Measurements from ENCODE around the gene NLN.

NLN gene

DNA sequence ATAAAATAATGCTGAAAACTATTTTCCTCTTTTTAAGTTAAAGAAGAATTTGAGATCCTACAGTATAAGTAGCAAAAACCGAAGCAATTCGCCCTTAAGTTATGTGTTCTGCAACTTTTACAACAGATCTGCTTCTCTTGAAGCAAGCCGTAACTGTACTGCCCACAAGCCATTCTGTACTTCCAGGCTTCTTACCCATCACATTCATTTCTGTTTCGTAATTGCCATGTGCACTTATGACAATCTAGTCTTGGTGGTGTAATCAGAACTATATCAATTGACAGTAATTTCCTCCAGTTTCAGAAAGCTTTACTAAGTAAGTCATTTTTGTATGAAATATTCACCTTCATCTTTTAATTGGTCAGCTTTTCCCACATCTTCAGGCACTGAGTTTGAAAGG is 13.9 kb upstream of the NLN start:
- H3K4me1 ChIP-seq (ENCODE audit: control insufficient read depth, insufficient read depth, low read length): no peaks in the 10 kb centered on the region
- H3K36me3 ChIP-seq (ENCODE audit: control insufficient read depth in 2 of 2, insufficient read depth in 1 of 2, low read length in 2 of 2): peaks cover 44 to 53% of the 10 kb centered on the region in 2 experiments
- H3K27ac ChIP-seq (ENCODE audit: extremely low read depth, low read depth, low read length): no peak overlapping the region
- ChIA-PET POLR2A (interaction anchor here (1.1 kb wide), 1 partner anchor 13 kb away, joined by 3 read pairs; the partner anchor contains the start of genes NLN and SGTB), CTCF (no interaction called here)
- TF ChIP-seq, protein P1, sequence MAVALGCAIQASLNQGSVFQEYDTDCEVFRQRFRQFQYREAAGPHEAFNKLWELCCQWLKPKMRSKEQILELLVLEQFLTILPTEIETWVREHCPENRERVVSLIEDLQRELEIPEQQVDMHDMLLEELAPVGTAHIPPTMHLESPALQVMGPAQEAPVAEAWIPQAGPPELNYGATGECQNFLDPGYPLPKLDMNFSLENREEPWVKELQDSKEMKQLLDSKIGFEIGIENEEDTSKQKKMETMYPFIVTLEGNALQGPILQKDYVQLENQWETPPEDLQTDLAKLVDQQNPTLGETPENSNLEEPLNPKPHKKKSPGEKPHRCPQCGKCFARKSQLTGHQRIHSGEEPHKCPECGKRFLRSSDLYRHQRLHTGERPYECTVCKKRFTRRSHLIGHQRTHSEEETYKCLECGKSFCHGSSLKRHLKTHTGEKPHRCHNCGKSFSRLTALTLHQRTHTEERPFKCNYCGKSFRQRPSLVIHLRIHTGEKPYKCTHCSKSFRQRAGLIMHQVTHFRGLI (tag by site-specific recombination; IDR thresholded peaks at IDR 0.05): no peak
- TF ChIP-seq ZNF354C (tag by site-specific recombination; IDR thresholded peaks at IDR 0.05; ENCODE audit: borderline replicate concordance, low read depth): no peak
- no peak for TF ChIP-seq ZNF629 (tag by site-specific recombination; IDR thresholded peaks at IDR 0.05)
- TF ChIP-seq ZNF76 (tag by site-specific recombination; IDR thresholded peaks at IDR 0.05; ENCODE audit: borderline replicate concordance, low read depth): no peak
- no peak for TF ChIP-seq ZNF19 (tag by site-specific recombination; IDR thresholded peaks at IDR 0.05; ENCODE audit: low read depth)
- no peak for TF ChIP-seq ZNF623 (tag by site-specific recombination; IDR thresholded peaks at IDR 0.05)
- TF ChIP-seq WT1 (tag by site-specific recombination; IDR thresholded peaks at IDR 0.05): no peak
- no peak for TF ChIP-seq FEZF1 (tag by site-specific recombination; IDR thresholded peaks at IDR 0.05)
- TF ChIP-seq ZNF391 (tag by site-specific recombination; IDR thresholded peaks at IDR 0.05; ENCODE audit: borderline replicate concordance, low read depth): no peak
- TF ChIP-seq, protein P2, sequence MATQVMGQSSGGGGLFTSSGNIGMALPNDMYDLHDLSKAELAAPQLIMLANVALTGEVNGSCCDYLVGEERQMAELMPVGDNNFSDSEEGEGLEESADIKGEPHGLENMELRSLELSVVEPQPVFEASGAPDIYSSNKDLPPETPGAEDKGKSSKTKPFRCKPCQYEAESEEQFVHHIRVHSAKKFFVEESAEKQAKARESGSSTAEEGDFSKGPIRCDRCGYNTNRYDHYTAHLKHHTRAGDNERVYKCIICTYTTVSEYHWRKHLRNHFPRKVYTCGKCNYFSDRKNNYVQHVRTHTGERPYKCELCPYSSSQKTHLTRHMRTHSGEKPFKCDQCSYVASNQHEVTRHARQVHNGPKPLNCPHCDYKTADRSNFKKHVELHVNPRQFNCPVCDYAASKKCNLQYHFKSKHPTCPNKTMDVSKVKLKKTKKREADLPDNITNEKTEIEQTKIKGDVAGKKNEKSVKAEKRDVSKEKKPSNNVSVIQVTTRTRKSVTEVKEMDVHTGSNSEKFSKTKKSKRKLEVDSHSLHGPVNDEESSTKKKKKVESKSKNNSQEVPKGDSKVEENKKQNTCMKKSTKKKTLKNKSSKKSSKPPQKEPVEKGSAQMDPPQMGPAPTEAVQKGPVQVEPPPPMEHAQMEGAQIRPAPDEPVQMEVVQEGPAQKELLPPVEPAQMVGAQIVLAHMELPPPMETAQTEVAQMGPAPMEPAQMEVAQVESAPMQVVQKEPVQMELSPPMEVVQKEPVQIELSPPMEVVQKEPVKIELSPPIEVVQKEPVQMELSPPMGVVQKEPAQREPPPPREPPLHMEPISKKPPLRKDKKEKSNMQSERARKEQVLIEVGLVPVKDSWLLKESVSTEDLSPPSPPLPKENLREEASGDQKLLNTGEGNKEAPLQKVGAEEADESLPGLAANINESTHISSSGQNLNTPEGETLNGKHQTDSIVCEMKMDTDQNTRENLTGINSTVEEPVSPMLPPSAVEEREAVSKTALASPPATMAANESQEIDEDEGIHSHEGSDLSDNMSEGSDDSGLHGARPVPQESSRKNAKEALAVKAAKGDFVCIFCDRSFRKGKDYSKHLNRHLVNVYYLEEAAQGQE (tag by site-specific recombination; IDR thresholded peaks at IDR 0.05): no peak
- TF ChIP-seq, protein P3, sequence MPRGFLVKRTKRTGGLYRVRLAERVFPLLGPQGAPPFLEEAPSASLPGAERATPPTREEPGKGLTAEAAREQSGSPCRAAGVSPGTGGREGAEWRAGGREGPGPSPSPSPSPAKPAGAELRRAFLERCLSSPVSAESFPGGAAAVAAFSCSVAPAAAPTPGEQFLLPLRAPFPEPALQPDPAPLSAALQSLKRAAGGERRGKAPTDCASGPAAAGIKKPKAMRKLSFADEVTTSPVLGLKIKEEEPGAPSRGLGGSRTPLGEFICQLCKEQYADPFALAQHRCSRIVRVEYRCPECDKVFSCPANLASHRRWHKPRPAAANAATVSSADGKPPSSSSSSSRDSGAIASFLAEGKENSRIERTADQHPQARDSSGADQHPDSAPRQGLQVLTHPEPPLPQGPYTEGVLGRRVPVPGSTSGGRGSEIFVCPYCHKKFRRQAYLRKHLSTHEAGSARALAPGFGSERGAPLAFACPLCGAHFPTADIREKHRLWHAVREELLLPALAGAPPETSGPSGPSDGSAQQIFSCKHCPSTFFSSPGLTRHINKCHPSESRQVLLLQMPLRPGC (tag by site-specific recombination; IDR thresholded peaks at IDR 0.05): no peak
- TF ChIP-seq OSR2 (tag by site-specific recombination; IDR thresholded peaks at IDR 0.05): no peak
- no peak for TF ChIP-seq ZNF274 (IDR thresholded peaks at IDR 0.05; ENCODE audit: low read length)
- TF ChIP-seq ZNF274 (tag by site-specific recombination; IDR thresholded peaks at IDR 0.05; ENCODE audit: borderline replicate concordance): no peak
- TF ChIP-seq ZFHX2 (tag by site-specific recombination; conservative IDR thresholded peaks at IDR 0.05): no peak
- no peak for TF ChIP-seq ZBTB8A (tag by site-specific recombination; IDR thresholded peaks at IDR 0.05)
- TF ChIP-seq, protein P4, sequence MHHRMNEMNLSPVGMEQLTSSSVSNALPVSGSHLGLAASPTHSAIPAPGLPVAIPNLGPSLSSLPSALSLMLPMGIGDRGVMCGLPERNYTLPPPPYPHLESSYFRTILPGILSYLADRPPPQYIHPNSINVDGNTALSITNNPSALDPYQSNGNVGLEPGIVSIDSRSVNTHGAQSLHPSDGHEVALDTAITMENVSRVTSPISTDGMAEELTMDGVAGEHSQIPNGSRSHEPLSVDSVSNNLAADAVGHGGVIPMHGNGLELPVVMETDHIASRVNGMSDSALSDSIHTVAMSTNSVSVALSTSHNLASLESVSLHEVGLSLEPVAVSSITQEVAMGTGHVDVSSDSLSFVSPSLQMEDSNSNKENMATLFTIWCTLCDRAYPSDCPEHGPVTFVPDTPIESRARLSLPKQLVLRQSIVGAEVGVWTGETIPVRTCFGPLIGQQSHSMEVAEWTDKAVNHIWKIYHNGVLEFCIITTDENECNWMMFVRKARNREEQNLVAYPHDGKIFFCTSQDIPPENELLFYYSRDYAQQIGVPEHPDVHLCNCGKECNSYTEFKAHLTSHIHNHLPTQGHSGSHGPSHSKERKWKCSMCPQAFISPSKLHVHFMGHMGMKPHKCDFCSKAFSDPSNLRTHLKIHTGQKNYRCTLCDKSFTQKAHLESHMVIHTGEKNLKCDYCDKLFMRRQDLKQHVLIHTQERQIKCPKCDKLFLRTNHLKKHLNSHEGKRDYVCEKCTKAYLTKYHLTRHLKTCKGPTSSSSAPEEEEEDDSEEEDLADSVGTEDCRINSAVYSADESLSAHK (tag by site-specific recombination; IDR thresholded peaks at IDR 0.05): no peak
- TF ChIP-seq ZNF155 (tag by site-specific recombination; IDR thresholded peaks at IDR 0.05): no peak
- no peak for TF ChIP-seq ZNF37A (tag by site-specific recombination; IDR thresholded peaks at IDR 0.05)
- TF ChIP-seq, protein P5, sequence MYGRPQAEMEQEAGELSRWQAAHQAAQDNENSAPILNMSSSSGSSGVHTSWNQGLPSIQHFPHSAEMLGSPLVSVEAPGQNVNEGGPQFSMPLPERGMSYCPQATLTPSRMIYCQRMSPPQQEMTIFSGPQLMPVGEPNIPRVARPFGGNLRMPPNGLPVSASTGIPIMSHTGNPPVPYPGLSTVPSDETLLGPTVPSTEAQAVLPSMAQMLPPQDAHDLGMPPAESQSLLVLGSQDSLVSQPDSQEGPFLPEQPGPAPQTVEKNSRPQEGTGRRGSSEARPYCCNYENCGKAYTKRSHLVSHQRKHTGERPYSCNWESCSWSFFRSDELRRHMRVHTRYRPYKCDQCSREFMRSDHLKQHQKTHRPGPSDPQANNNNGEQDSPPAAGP (tag by site-specific recombination; IDR thresholded peaks at IDR 0.05): no peak
- no peak for TF ChIP-seq ZBTB17 (tag by site-specific recombination; IDR thresholded peaks at IDR 0.05)
- no peaks in the 10 kb centered on the region for H3K9me3 ChIP-seq (ENCODE audit: control insufficient read depth, insufficient read depth, low read depth, low read length)
- H3K4me3 ChIP-seq (ENCODE audit: low read depth, low read length): no peak overlapping the region
